ENCODE data around the gene PIK3R5.

DNA sequence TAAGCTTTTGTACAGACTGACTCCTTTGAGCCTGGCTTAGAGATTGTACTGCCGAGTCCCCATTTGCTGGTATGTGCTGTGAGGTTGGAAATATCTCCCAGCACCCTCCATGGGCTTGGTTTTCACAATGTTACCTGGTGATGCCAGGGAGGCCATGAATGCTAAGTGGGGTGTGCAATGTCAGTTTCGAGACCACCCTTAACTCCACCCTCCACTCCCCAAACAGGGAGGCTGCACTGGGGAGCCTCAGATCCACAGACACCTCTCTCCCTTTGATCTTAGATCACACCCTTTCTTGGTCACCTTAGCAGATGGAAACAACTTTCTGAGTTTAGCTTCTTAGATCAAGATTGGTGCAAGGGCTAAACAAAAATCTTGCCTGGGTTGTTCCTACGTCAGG is 69.4 kb downstream of the PIK3R5 start:
- no peak for TF ChIP-seq POLR2A (IDR thresholded peaks at IDR 0.05)
- TF ChIP-seq, protein P1, sequence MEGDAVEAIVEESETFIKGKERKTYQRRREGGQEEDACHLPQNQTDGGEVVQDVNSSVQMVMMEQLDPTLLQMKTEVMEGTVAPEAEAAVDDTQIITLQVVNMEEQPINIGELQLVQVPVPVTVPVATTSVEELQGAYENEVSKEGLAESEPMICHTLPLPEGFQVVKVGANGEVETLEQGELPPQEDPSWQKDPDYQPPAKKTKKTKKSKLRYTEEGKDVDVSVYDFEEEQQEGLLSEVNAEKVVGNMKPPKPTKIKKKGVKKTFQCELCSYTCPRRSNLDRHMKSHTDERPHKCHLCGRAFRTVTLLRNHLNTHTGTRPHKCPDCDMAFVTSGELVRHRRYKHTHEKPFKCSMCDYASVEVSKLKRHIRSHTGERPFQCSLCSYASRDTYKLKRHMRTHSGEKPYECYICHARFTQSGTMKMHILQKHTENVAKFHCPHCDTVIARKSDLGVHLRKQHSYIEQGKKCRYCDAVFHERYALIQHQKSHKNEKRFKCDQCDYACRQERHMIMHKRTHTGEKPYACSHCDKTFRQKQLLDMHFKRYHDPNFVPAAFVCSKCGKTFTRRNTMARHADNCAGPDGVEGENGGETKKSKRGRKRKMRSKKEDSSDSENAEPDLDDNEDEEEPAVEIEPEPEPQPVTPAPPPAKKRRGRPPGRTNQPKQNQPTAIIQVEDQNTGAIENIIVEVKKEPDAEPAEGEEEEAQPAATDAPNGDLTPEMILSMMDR (IDR thresholded peaks at IDR 0.05) = no peak
